Measurements from ENCODE around the gene VPS51.

GRCh38 chr11:65058419-65059054 is 37.5 kb upstream of the VPS51 start, which contains the start of gene NAALADL1:
- TF ChIP-seq POLR2A (IDR thresholded peaks at IDR 0.05; ENCODE audit: low read length) (no peak), GATA1 (IDR thresholded peaks at IDR 0.05; ENCODE audit: low read depth, low read length) (no peak)
